OCI-LY7 (cell line): ENCODE results near the gene SF3B5.

ENCODE experiments used
- EZH2phosphoT487 ChIP-seq: fragments of 200-600 bp; sonication (generic); IDR thresholded peaks from 2 replicates; pipeline ENCODE4 v1.6.1; 2018; ENCODE audit warnings: low read depth, borderline replicate concordance, mild to moderate bottlenecking, mixed run types, antibody characterized with exemption, low read length, moderate library complexity, mixed read lengths
- TF ChIP-seq, protein P1 (sequence below): fragments of 200-600 bp; sonication (generic); conservative IDR thresholded peaks from 2 replicates; pipeline ENCODE4 v1.5.1; 2014; ENCODE audit warnings: mild to moderate bottlenecking, antibody characterized with exemption, low read length, moderate library complexity, mixed read lengths

DNA sequence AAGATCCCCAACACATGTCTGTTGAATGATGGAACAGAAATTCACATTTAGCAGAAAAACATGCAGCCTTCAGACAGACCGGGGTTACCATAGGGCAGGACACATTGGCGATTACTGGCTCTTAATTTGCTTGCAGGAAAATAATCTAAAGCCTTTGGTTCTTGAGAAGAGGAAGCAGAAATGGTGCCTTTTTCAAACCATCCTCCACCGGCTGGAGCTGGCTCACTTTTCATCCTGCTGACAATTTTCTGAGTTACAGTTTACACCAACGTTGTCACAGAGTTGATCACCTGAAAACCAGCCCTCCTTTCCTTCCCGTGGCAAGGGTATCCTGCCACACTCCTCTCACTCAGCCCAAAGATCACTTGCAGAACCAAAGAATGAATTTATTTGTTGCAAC, 32.6 kb downstream of the SF3B5 start:
- TF ChIP-seq, protein P1, sequence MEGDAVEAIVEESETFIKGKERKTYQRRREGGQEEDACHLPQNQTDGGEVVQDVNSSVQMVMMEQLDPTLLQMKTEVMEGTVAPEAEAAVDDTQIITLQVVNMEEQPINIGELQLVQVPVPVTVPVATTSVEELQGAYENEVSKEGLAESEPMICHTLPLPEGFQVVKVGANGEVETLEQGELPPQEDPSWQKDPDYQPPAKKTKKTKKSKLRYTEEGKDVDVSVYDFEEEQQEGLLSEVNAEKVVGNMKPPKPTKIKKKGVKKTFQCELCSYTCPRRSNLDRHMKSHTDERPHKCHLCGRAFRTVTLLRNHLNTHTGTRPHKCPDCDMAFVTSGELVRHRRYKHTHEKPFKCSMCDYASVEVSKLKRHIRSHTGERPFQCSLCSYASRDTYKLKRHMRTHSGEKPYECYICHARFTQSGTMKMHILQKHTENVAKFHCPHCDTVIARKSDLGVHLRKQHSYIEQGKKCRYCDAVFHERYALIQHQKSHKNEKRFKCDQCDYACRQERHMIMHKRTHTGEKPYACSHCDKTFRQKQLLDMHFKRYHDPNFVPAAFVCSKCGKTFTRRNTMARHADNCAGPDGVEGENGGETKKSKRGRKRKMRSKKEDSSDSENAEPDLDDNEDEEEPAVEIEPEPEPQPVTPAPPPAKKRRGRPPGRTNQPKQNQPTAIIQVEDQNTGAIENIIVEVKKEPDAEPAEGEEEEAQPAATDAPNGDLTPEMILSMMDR: no peak
- no peak for TF ChIP-seq EZH2phosphoT487
